ENCODE measurements around the gene OSBPL6. TPM values are rescaled to one million over a fixed set of nuclear protein-coding genes. Genes with fewer than 3 reads are reported as not detected.

OSBPL6 gene
- total and polyA plus RNA-seq, 10 of the 15 experiments (the other 5 are each of a cell fraction or from before 2014, with no cell fraction given) = 0.01 to 0.08 (median 0.03) TPM; not detected in 5

- no peak for TF ChIP-seq NFYA (IDR thresholded peaks at IDR 0.05; ENCODE audit: borderline replicate concordance, low read depth, low read length)
- peak; percentile 90 for TF ChIP-seq IRF5 (IDR thresholded peaks at IDR 0.05; ENCODE audit: borderline replicate concordance)
- TF ChIP-seq SMC3 (IDR thresholded peaks at IDR 0.05; ENCODE audit: borderline replicate concordance, low read length) = no peak
- TF ChIP-seq IRF4 (IDR thresholded peaks at IDR 0.05; ENCODE audit: low read depth, low read length) = no peak
- TF ChIP-seq CEBPZ (IDR thresholded peaks at IDR 0.05; ENCODE audit: low read depth, low read length) = no peak
- peak; percentile 93 for TF ChIP-seq CREM (IDR thresholded peaks at IDR 0.05; ENCODE audit: low read depth)
- no peak for TF ChIP-seq POU2F2 (IDR thresholded peaks at IDR 0.05; ENCODE audit: borderline replicate concordance, low read depth, low read length)
- peak; percentile 17 for TF ChIP-seq MEF2B (IDR thresholded peaks at IDR 0.05; ENCODE audit: partially characterized antibody, poor library complexity, severe bottlenecking)
- TF ChIP-seq CUX1 (IDR thresholded peaks at IDR 0.05; ENCODE audit: insufficient replicate concordance, low read depth, low read length) = peak; percentile 50
- no peak for TF ChIP-seq SUZ12 (IDR thresholded peaks at IDR 0.05; ENCODE audit: unreplicated experiment)
- TF ChIP-seq FOXM1 (IDR thresholded peaks at IDR 0.05; ENCODE audit: low read depth, low read length) = peak; percentile 47
- 0 out of 2 replicates have a peak, but pooled peaks have one; percentile 3 for TF ChIP-seq MEF2A (IDR thresholded peaks at IDR 0.05; ENCODE audit: insufficient read depth, low read depth, low read length)
- peak; percentile 65; the same call in 1 of the 2 replicates for TF ChIP-seq LARP7 (IDR thresholded peaks at IDR 0.05)
- TF ChIP-seq JUND (IDR thresholded peaks at IDR 0.05; ENCODE audit: low read depth, low read length) = no peak
- no peak for TF ChIP-seq ZSCAN29 (IDR thresholded peaks at IDR 0.05)
- TF ChIP-seq RBBP5 (conservative IDR thresholded peaks at IDR 0.05) = 0 out of 2 replicates have a peak, but pooled peaks have one; percentile 59
- peak; percentile 65; the same call in 1 of the 2 replicates for TF ChIP-seq PML (IDR thresholded peaks at IDR 0.05; ENCODE audit: low read length)
- TF ChIP-seq CBX3 (IDR thresholded peaks at IDR 0.05; ENCODE audit: borderline replicate concordance, low read depth) = no peak
These were observed 219.4 kb downstream of the OSBPL6 start (continued) for GRCh38 chr2:178413472-178414265.
